Measurements from ENCODE around the gene OSBPL1A.

GRCh38 chr18:24262087-24262486 is 135.5 kb downstream of the OSBPL1A start:
- TF ChIP-seq, protein P1, sequence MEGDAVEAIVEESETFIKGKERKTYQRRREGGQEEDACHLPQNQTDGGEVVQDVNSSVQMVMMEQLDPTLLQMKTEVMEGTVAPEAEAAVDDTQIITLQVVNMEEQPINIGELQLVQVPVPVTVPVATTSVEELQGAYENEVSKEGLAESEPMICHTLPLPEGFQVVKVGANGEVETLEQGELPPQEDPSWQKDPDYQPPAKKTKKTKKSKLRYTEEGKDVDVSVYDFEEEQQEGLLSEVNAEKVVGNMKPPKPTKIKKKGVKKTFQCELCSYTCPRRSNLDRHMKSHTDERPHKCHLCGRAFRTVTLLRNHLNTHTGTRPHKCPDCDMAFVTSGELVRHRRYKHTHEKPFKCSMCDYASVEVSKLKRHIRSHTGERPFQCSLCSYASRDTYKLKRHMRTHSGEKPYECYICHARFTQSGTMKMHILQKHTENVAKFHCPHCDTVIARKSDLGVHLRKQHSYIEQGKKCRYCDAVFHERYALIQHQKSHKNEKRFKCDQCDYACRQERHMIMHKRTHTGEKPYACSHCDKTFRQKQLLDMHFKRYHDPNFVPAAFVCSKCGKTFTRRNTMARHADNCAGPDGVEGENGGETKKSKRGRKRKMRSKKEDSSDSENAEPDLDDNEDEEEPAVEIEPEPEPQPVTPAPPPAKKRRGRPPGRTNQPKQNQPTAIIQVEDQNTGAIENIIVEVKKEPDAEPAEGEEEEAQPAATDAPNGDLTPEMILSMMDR (IDR thresholded peaks at IDR 0.05; ENCODE audit: poor library complexity), result no peak
- no peak for TF ChIP-seq EZH2 (IDR thresholded peaks at IDR 0.05; ENCODE audit: borderline replicate concordance)
